Measurements from ENCODE around the gene SPIB.

- no peak for TF ChIP-seq POLR2A (IDR thresholded peaks at IDR 0.05)
- TF ChIP-seq, protein P1, sequence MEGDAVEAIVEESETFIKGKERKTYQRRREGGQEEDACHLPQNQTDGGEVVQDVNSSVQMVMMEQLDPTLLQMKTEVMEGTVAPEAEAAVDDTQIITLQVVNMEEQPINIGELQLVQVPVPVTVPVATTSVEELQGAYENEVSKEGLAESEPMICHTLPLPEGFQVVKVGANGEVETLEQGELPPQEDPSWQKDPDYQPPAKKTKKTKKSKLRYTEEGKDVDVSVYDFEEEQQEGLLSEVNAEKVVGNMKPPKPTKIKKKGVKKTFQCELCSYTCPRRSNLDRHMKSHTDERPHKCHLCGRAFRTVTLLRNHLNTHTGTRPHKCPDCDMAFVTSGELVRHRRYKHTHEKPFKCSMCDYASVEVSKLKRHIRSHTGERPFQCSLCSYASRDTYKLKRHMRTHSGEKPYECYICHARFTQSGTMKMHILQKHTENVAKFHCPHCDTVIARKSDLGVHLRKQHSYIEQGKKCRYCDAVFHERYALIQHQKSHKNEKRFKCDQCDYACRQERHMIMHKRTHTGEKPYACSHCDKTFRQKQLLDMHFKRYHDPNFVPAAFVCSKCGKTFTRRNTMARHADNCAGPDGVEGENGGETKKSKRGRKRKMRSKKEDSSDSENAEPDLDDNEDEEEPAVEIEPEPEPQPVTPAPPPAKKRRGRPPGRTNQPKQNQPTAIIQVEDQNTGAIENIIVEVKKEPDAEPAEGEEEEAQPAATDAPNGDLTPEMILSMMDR (IDR thresholded peaks at IDR 0.05) = no peak
- no peak for TF ChIP-seq EP300 (IDR thresholded peaks at IDR 0.05)
Observed at GRCh38 chr19:50402544-50403301, 16.0 kb upstream of the SPIB start.
